Fibroblast of the aortic adventitia (primary cell): ENCODE data around the gene BCAR3. TPM values are rescaled to one million over a fixed set of nuclear protein-coding genes. Genes with fewer than 3 reads are reported as not detected.

Experiments used
- DNase-seq: peaks from one replicate; pipeline ENCODE4 v3.0.0-alpha.2; 2010; ENCODE audit warnings: low read depth
- H3K4me3 ChIP-seq: 2 replicates; pipeline ENCODE4 v1.5.1; 2011; ENCODE audit warnings: low read depth, mild to moderate bottlenecking, control low read depth, low read length, moderate library complexity
- total RNA-seq: library from RNA; depleted of rRNA; stranded (reverse); fragments of >200 nt; gene quantifications from 2 replicates; pipeline ENCODE4 v1.2.3, GENCODE V29; 2012; ENCODE audit warnings: low replicate concordance
- TF ChIP-seq, protein P1 (sequence below): IDR thresholded peaks from 2 replicates; pipeline ENCODE4 v1.5.1; 2011; ENCODE audit warnings: mild to moderate bottlenecking, low read length, control low read depth, inconsistent platforms; ENCODE audit not compliant: insufficient read depth

The BCAR3 gene
- total RNA-seq, 1 donor, result 34.4 TPM

DNA sequence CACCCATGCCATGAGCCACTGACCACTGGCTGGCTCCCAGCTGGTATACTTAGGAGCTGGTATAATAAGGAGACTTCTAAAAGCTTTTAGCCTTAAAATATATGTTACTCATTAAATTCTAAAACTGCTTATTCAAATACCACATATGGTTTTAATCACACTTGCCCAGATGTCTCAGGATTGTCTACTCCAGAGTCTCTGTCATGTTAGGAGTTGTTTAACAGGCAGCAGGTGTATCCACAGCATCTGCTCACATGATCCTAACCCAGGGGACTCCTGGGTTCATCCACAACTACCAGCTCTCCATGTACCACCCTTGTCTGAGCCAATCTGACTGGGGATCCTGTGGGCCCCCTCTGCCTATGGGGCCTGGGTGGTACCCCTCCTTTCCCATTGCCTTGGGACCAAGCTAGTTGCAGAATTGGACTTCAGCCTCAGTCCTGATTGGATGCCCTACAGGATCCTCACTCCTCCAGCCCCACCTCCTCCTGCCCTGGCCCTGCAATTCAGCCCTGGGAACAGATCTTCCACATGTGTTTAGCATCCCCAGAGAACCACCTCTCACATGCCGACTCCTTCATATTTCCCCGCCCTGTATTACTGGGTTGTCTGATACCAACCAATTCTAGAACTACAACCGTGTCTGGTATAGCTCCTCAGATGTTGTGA lies 61.3 kb downstream of the BCAR3 start:
- H3K4me3 ChIP-seq, result no peak overlapping the region
- no peak for DNase-seq
- TF ChIP-seq, protein P1, sequence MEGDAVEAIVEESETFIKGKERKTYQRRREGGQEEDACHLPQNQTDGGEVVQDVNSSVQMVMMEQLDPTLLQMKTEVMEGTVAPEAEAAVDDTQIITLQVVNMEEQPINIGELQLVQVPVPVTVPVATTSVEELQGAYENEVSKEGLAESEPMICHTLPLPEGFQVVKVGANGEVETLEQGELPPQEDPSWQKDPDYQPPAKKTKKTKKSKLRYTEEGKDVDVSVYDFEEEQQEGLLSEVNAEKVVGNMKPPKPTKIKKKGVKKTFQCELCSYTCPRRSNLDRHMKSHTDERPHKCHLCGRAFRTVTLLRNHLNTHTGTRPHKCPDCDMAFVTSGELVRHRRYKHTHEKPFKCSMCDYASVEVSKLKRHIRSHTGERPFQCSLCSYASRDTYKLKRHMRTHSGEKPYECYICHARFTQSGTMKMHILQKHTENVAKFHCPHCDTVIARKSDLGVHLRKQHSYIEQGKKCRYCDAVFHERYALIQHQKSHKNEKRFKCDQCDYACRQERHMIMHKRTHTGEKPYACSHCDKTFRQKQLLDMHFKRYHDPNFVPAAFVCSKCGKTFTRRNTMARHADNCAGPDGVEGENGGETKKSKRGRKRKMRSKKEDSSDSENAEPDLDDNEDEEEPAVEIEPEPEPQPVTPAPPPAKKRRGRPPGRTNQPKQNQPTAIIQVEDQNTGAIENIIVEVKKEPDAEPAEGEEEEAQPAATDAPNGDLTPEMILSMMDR, result no peak

GRCh38 chr1:93619507-93620171 lies 62.0 kb downstream of the BCAR3 start:
- TF ChIP-seq, protein P1, result no peak
- DNase-seq, result no peak
- no peak overlapping the region for H3K4me3 ChIP-seq

- DNase-seq, result no peak
- no peak overlapping the region for H3K4me3 ChIP-seq
- TF ChIP-seq, protein P1, result no peak
Observed at GRCh38 chr1:93617670-93618499, 63.8 kb downstream of the BCAR3 start.

GRCh38 chr1:93616996-93617669 lies 64.5 kb downstream of the BCAR3 start:
- peak; percentile 57 for DNase-seq
- no peak overlapping the region for H3K4me3 ChIP-seq
- TF ChIP-seq, protein P1, result no peak

DNA sequence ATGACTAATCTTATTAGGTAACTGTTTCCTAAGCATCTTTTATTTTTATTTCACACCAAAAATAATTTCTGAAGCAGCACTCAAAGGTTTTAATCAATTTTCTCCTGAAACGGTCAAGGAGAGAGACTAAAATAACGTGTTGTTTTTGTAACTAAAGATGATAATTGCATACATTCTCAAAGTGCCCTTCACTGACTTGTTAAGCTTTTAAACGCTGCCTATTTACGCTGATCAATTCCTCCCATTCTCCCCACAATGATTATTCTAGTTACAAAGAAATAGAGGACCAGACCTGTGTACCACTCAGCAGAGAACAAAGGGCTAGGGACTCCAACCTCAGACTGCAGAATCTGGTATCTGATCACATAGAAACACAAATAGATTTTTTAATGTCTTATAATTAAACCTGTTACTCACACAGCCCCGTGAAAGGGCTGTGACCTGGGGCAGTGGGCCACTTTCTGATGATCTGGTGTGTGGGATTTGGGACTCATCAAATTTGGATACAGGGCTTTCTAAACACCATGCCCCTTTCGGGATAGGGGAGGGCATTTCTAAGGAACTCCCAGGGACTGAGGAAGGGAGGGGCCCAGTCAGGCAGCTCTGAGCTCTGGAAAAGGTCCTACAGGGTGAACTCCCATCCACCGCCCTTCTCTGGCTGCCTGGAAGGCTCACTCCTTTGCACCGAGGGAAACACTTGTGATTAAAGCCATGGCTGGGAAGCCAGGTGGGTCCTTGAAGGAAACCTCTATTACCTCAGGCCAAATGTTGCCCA lies 65.2 kb downstream of the BCAR3 start:
- TF ChIP-seq, protein P1, result no peak
- H3K4me3 ChIP-seq, result no peak overlapping the region
- DNase-seq, result peak; percentile 61
